H1 (cell line): ENCODE data around the gene SHANK2. TPM values are rescaled to one million over a fixed set of nuclear protein-coding genes. Genes with fewer than 3 reads are reported as not detected.

Source experiments
- EZH2 ChIP-seq: fragments of 200-600 bp; sonication (generic); IDR thresholded peaks from 2 replicates; pipeline ENCODE4 v1.7.1; 2012; ENCODE audit warnings: low read depth, mild to moderate bottlenecking, moderate library complexity, low read length, inconsistent platforms; ENCODE audit not compliant: severe bottlenecking
- GTF2F1 ChIP-seq: IDR thresholded peaks from 2 replicates; pipeline ENCODE4 v1.6.1; 2012; ENCODE audit warnings: low read depth, low read length, improper control_type of control experiment, borderline replicate concordance
- KDM1A ChIP-seq: fragments of 200-600, 300-600 bp; sonication (generic); IDR thresholded peaks from 2 replicates; pipeline ENCODE4 v1.7.1; 2016; ENCODE audit warnings: mild to moderate bottlenecking, low read length, borderline replicate concordance
- polyA plus RNA-seq, 7 experiments: library from polyadenylated mRNA; depleted of rRNA in 3 of 7; stranded (reverse) in 5 of 7; unstranded in 2 of 7; fragments of >200 nt in 5 of 7; fragments of 200-250 nt in 2 of 7; gene quantifications; 1 replicate in 5 of 7; 2 replicates in 1 of 7; 4 replicates in 1 of 7; pipeline versions ENCODE4 v1.2.1 to v1.2.3, GENCODE V29; 2011 to 2013; ENCODE audit warnings: missing spikeins in 2 of 7, mixed read lengths in 2 of 7
- total RNA-seq: library from RNA; stranded (reverse); fragmentation: NEBNext Ultra II Directional; extraction: Animal tissue kit (Norgen Biotek cat#: 25700); gene quantifications from 2 replicates; pipeline ENCODE4 v1.2.1, GENCODE V29; 2021
- TF ChIP-seq, protein P1 (sequence below): IDR thresholded peaks from 2 replicates; pipeline ENCODE4 v1.6.1; 2011; ENCODE audit warnings: low read depth, mild to moderate bottlenecking, low read length; ENCODE audit not compliant: insufficient read depth

SHANK2 gene
- total and polyA plus RNA-seq, 2 of the 8 experiments (the other 6 are each of a cell fraction or from before 2014, with no cell fraction given) = 10.1 to 54.2 TPM

DNA sequence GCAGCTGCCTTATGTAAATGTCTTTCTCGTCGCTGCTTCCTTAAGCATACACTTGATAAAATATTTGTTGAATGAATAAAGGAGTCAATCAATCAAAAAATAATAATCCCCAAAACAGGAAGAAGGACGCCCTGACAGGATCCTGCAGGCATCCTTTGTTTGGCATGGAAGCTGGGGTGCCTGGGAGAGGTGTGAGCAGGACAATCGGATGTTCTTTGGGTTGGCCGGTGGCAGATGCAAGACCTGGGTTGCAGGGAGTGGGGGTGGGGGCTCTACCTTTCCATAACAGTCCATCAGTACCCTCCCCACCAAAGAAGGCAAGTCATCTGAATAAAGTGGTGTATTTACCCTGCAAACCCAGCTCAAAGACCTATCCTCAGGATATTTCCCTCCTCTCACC, 1.4 kb upstream of the SHANK2 start (continued):
- TF ChIP-seq KDM1A (no peak), GTF2F1 (no peak), EZH2 (no peak)
- TF ChIP-seq, protein P1, sequence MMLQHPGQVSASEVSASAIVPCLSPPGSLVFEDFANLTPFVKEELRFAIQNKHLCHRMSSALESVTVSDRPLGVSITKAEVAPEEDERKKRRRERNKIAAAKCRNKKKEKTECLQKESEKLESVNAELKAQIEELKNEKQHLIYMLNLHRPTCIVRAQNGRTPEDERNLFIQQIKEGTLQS = no peak
- TF ChIP-seq, all 59 proteins: peak for 0
